GM12875 (cell line): ENCODE data around the gene AXIN2.

Experiments
- H3K4me3 ChIP-seq: one replicate; pipeline ENCODE4 v1.5.1; 2011; ENCODE audit warnings: low read depth, low read length, control low read depth
- CTCF ChIP-seq: IDR thresholded peaks from 2 replicates; pipeline ENCODE4 v1.5.1; 2011; ENCODE audit warnings: low read depth, mild to moderate bottlenecking, control low read depth, inconsistent platforms, low read length, moderate library complexity, borderline replicate concordance; ENCODE audit not compliant: insufficient read depth

AXIN2 gene

GRCh38 chr17:65583921-65584603, 22.6 kb upstream of the AXIN2 start:
- no peak overlapping the region for H3K4me3 ChIP-seq
- no peak for TF ChIP-seq CTCF

- TF ChIP-seq CTCF: no peak
These were observed 15.5 kb upstream of the AXIN2 start for GRCh38 chr17:65576939-65577338.

GRCh38 chr17:65573282-65573602, 11.8 kb upstream of the AXIN2 start:
- TF ChIP-seq CTCF: no peak

More at GRCh38 chr17:65576939-65577338, 15.5 kb upstream of the AXIN2 start:
- H3K4me3 ChIP-seq: no peak overlapping the region

GRCh38 chr17:65572581-65573281, 11.3 kb upstream of the AXIN2 start:
- no peak for TF ChIP-seq CTCF
- H3K4me3 ChIP-seq: no peak overlapping the region

More at GRCh38 chr17:65573282-65573602, 11.8 kb upstream of the AXIN2 start:
- no peak overlapping the region for H3K4me3 ChIP-seq

GRCh38 chr17:65572186-65572580, 10.7 kb upstream of the AXIN2 start:
- H3K4me3 ChIP-seq: no peak overlapping the region
- no peak for TF ChIP-seq CTCF

GRCh38 chr17:65568918-65569317, 7.5 kb upstream of the AXIN2 start:
- no peak for TF ChIP-seq CTCF
- H3K4me3 ChIP-seq: no peak overlapping the region

GRCh38 chr17:65567566-65567965, 6.1 kb upstream of the AXIN2 start:
- no peak overlapping the region for H3K4me3 ChIP-seq
- TF ChIP-seq CTCF: no peak
